ENCODE data around the gene HSD17B8. TPM values are rescaled to one million over a fixed set of nuclear protein-coding genes. Genes with fewer than 3 reads are reported as not detected.

Gene HSD17B8
- total and polyA plus RNA-seq, 7 experiments from 2014 or later: 9.7 to 67.0 (median 19.2) TPM

GRCh38 chr6:33213166-33213988 lies 8.9 kb downstream of the HSD17B8 start:
- Histone ChIP-seq H3K27ac (ENCODE audit: low read depth, low read length) (no peak overlapping the region), H3K27me3 (ENCODE audit: control insufficient read depth in 2 of 2, insufficient read depth in 2 of 2, low read length in 2 of 2) (peaks cover 0 to 3% of the 10 kb centered on the region in 2 donors), H3K4me3 (ENCODE audit: low read length) (peak overlapping the region; percentile 47), H3K36me3 (ENCODE audit: control insufficient read depth in 2 of 3, insufficient read depth in 3 of 3, low read length in 3 of 3) (peaks cover 0 to 29% (median 6%) of the 10 kb centered on the region in 3 experiments), H3K4me1 (ENCODE audit: control insufficient read depth in 2 of 2, insufficient read depth in 2 of 2, low read length in 2 of 2) (peaks cover 3 to 23% of the 10 kb centered on the region in 2 donors), H3K9me3 (ENCODE audit: control insufficient read depth in 2 of 3, low read length in 3 of 3) (no peaks in the 10 kb centered on the region)
- ChIA-PET POLR2A (interaction anchor here (0.7 to 1.3 kb wide), 2 partner anchors 14 to 35 kb away, joined by 3 read pairs; no protein-coding TSS in a partner anchor), CTCF (no interaction called here)
- intact Hi-C loops (cut with micrococcal nuclease): no loop called here
- peaks cover 0 to 1% (median 0%) of the 10 kb centered on the region in 11 donors for H3K9me3 Mint-ChIP-seq
- peaks cover 29 to 43% (median 34%) of the 10 kb centered on the region in 7 donors for H3K4me1 Mint-ChIP-seq
- DNase-seq: peak in 3 of 9 donors; percentile 24 to 31 (median 25)
- peak; percentile 24 for ATAC-seq
- peak overlapping the region in 3 of 9 donors; percentile 15 to 74 (median 28) for H3K27ac Mint-ChIP-seq
- peaks cover 4 to 42% (median 12%) of the 10 kb centered on the region in 5 donors for H3K27me3 Mint-ChIP-seq
- H3K4me3 Mint-ChIP-seq: peak overlapping the region; percentile 69 to 88 (median 80)
- H3K36me3 Mint-ChIP-seq: peaks cover 0 to 18% (median 15%) of the 10 kb centered on the region in 5 donors

GRCh38 chr6:33213989-33214335 lies 9.5 kb downstream of the HSD17B8 start:
- H3K36me3 Mint-ChIP-seq: peaks cover 0 to 18% (median 15%) of the 10 kb centered on the region in 5 donors
- POLR2A ChIA-PET: interaction anchor here (1.3 kb wide), 1 partner anchor 34 kb away, joined by 3 read pairs; no protein-coding TSS in a partner anchor
- H3K27me3 Mint-ChIP-seq: peaks cover 8 to 46% (median 18%) of the 10 kb centered on the region in 5 donors
- intact Hi-C loops (cut with micrococcal nuclease): no loop called here
- peaks cover 0 to 3% of the 10 kb centered on the region in 2 donors for H3K27me3 ChIP-seq (ENCODE audit: control insufficient read depth in 2 of 2, insufficient read depth in 2 of 2, low read length in 2 of 2)
- H3K4me1 ChIP-seq (ENCODE audit: control insufficient read depth in 2 of 2, insufficient read depth in 2 of 2, low read length in 2 of 2): peaks cover 3 to 22% of the 10 kb centered on the region in 2 donors
- ATAC-seq (peak; percentile 5), DNase-seq (no peak)
- H3K4me1 Mint-ChIP-seq: peaks cover 27 to 39% (median 30%) of the 10 kb centered on the region in 7 donors
- H3K9me3 Mint-ChIP-seq: peaks cover 0 to 1% (median 0%) of the 10 kb centered on the region in 11 donors
- H3K27ac Mint-ChIP-seq: peak overlapping the region in 4 of 9 donors; percentile 15 to 74 (median 24)
- H3K36me3 ChIP-seq (ENCODE audit: control insufficient read depth in 2 of 3, insufficient read depth in 3 of 3, low read length in 3 of 3): peaks cover 0 to 29% (median 6%) of the 10 kb centered on the region in 3 experiments
- CTCF ChIA-PET: no interaction called here
- no peak overlapping the region for H3K27ac ChIP-seq (ENCODE audit: low read depth, low read length)
- H3K4me3 ChIP-seq (ENCODE audit: low read length): peak overlapping the region; percentile 47
- peak overlapping the region in 9 of 10 donors; percentile 69 to 88 (median 81) for H3K4me3 Mint-ChIP-seq
- H3K9me3 ChIP-seq (ENCODE audit: control insufficient read depth in 2 of 3, low read length in 3 of 3): no peaks in the 10 kb centered on the region

GRCh38 chr6:33215271-33216116 lies 11.0 kb downstream of the HSD17B8 start:
- peaks cover 0 to 9% (median 4%) of the 10 kb centered on the region in 5 donors for H3K36me3 Mint-ChIP-seq
- peak overlapping the region in 2 of 9 donors; percentile 10 to 17 for H3K27ac Mint-ChIP-seq
- no peaks in the 10 kb centered on the region for H3K9me3 ChIP-seq (ENCODE audit: control insufficient read depth in 2 of 3, low read length in 3 of 3)
- H3K27me3 ChIP-seq (ENCODE audit: control insufficient read depth in 2 of 2, insufficient read depth in 2 of 2, low read length in 2 of 2): peaks cover 0 to 3% of the 10 kb centered on the region in 2 donors
- CTCF ChIA-PET: no interaction called here
- H3K9me3 Mint-ChIP-seq: no peaks in the 10 kb centered on the region
- H3K4me1 ChIP-seq (ENCODE audit: control insufficient read depth in 2 of 2, insufficient read depth in 2 of 2, low read length in 2 of 2): peaks cover 3 to 13% of the 10 kb centered on the region in 2 donors
- no peak overlapping the region for H3K27ac ChIP-seq (ENCODE audit: low read depth, low read length)
- POLR2A ChIA-PET: no interaction called here
- DNase-seq (no peak), ATAC-seq (no peak)
- H3K27me3 Mint-ChIP-seq: peaks cover 12 to 51% (median 20%) of the 10 kb centered on the region in 5 donors
- H3K4me1 Mint-ChIP-seq: peaks cover 17 to 28% (median 22%) of the 10 kb centered on the region in 7 donors
- peaks cover 0 to 18% (median 6%) of the 10 kb centered on the region in 3 experiments for H3K36me3 ChIP-seq (ENCODE audit: control insufficient read depth in 2 of 3, insufficient read depth in 3 of 3, low read length in 3 of 3)
- no peak overlapping the region for H3K4me3 Mint-ChIP-seq
- no peak overlapping the region for H3K4me3 ChIP-seq (ENCODE audit: low read length)
- intact Hi-C loops (cut with micrococcal nuclease): no loop called here

- H3K36me3 ChIP-seq (ENCODE audit: control insufficient read depth in 2 of 3, insufficient read depth in 3 of 3, low read length in 3 of 3): peaks cover 0 to 11% (median 6%) of the 10 kb centered on the region in 3 experiments
- intact Hi-C loops (cut with micrococcal nuclease): no loop called here
- ChIA-PET CTCF (no interaction called here), POLR2A (no interaction called here)
- H3K27me3 ChIP-seq (ENCODE audit: control insufficient read depth in 2 of 2, insufficient read depth in 2 of 2, low read length in 2 of 2): peaks cover 0 to 3% of the 10 kb centered on the region in 2 donors
- peaks cover 3 to 13% of the 10 kb centered on the region in 2 donors for H3K4me1 ChIP-seq (ENCODE audit: control insufficient read depth in 2 of 2, insufficient read depth in 2 of 2, low read length in 2 of 2)
- Mint-ChIP-seq H3K4me3 (no peak overlapping the region), H3K27ac (no peak overlapping the region), H3K9me3 (no peaks in the 10 kb centered on the region), H3K36me3 (peaks cover 0 to 7% (median 0%) of the 10 kb centered on the region in 5 donors), H3K27me3 (peaks cover 12 to 53% (median 20%) of the 10 kb centered on the region in 5 donors), H3K4me1 (peaks cover 14 to 28% (median 22%) of the 10 kb centered on the region in 7 donors)
- H3K4me3 ChIP-seq (ENCODE audit: low read length): no peak overlapping the region
- no peak for DNase-seq
- H3K27ac ChIP-seq (ENCODE audit: low read depth, low read length): no peak overlapping the region
- no peak for ATAC-seq
- H3K9me3 ChIP-seq (ENCODE audit: control insufficient read depth in 2 of 3, low read length in 3 of 3): no peaks in the 10 kb centered on the region
Measured at GRCh38 chr6:33216117-33216649, 11.7 kb downstream of the HSD17B8 start.

GRCh38 chr6:33217246-33217645 lies 12.8 kb downstream of the HSD17B8 start:
- no peaks in the 10 kb centered on the region for H3K9me3 ChIP-seq (ENCODE audit: control insufficient read depth in 2 of 3, low read length in 3 of 3)
- no peak overlapping the region for H3K27ac ChIP-seq (ENCODE audit: low read depth, low read length)
- peaks cover 18 to 60% (median 27%) of the 10 kb centered on the region in 5 donors for H3K27me3 Mint-ChIP-seq
- H3K27ac Mint-ChIP-seq: no peak overlapping the region
- peaks cover 14 to 24% (median 19%) of the 10 kb centered on the region in 7 donors for H3K4me1 Mint-ChIP-seq
- H3K4me1 ChIP-seq (ENCODE audit: control insufficient read depth in 2 of 2, insufficient read depth in 2 of 2, low read length in 2 of 2): peaks cover 3 to 13% of the 10 kb centered on the region in 2 donors
- H3K36me3 ChIP-seq (ENCODE audit: control insufficient read depth in 2 of 3, insufficient read depth in 3 of 3, low read length in 3 of 3): peaks cover 0 to 3% (median 2%) of the 10 kb centered on the region in 3 experiments
- ChIA-PET CTCF (no interaction called here), POLR2A (no interaction called here)
- peaks cover 0 to 1% (median 0%) of the 10 kb centered on the region in 11 donors for H3K9me3 Mint-ChIP-seq
- ATAC-seq (no peak), DNase-seq (no peak)
- intact Hi-C loops (cut with micrococcal nuclease): no loop called here
- peaks cover 0 to 3% of the 10 kb centered on the region in 2 donors for H3K27me3 ChIP-seq (ENCODE audit: control insufficient read depth in 2 of 2, insufficient read depth in 2 of 2, low read length in 2 of 2)
- H3K4me3 ChIP-seq (ENCODE audit: low read length): no peak overlapping the region
- H3K36me3 Mint-ChIP-seq: peaks cover 0 to 5% (median 0%) of the 10 kb centered on the region in 5 donors
- no peak overlapping the region for H3K4me3 Mint-ChIP-seq

- H3K36me3 ChIP-seq (ENCODE audit: control insufficient read depth in 2 of 3, insufficient read depth in 3 of 3, low read length in 3 of 3): no peaks in the 10 kb centered on the region
- H3K27ac ChIP-seq (ENCODE audit: low read depth, low read length): no peak overlapping the region
- no peak for DNase-seq
- H3K4me3 ChIP-seq (ENCODE audit: low read length): no peak overlapping the region
- no peaks in the 10 kb centered on the region for H3K9me3 ChIP-seq (ENCODE audit: control insufficient read depth in 2 of 3, low read length in 3 of 3)
- ATAC-seq: no peak
- Mint-ChIP-seq H3K36me3 (peaks cover 0 to 1% (median 0%) of the 10 kb centered on the region in 5 donors), H3K9me3 (peaks cover 0 to 1% (median 0%) of the 10 kb centered on the region in 11 donors), H3K4me1 (peaks cover 12 to 19% (median 15%) of the 10 kb centered on the region in 7 donors), H3K27me3 (peaks cover 22 to 60% (median 24%) of the 10 kb centered on the region in 5 donors), H3K4me3 (no peak overlapping the region), H3K27ac (no peak overlapping the region)
- H3K27me3 ChIP-seq (ENCODE audit: control insufficient read depth in 2 of 2, insufficient read depth in 2 of 2, low read length in 2 of 2): no peaks in the 10 kb centered on the region
- peaks cover 3 to 12% of the 10 kb centered on the region in 2 donors for H3K4me1 ChIP-seq (ENCODE audit: control insufficient read depth in 2 of 2, insufficient read depth in 2 of 2, low read length in 2 of 2)
- CTCF ChIA-PET: interaction anchor here (0.6 to 2.1 kb wide), 2 partner anchors 31 to 190 kb away, joined by 3 to 5 read pairs; no protein-coding TSS in a partner anchor
- POLR2A ChIA-PET: no interaction called here
- intact Hi-C loops (cut with micrococcal nuclease): no loop called here
Measured at GRCh38 chr6:33217681-33218080, 13.2 kb downstream of the HSD17B8 start.

All from naive thymus-derived CD4-positive, alpha-beta T cell (primary cell).